Measurements from ENCODE around the gene C19orf85. TPM values are rescaled to one million over a fixed set of nuclear protein-coding genes. Genes with fewer than 3 reads are reported as not detected.
A peak's percentile ranks its signal among the peaks of the same experiment; 100 is the strongest.

The C19orf85 gene
- total RNA-seq, 1 donor from 2014 or later = not detected

DNA sequence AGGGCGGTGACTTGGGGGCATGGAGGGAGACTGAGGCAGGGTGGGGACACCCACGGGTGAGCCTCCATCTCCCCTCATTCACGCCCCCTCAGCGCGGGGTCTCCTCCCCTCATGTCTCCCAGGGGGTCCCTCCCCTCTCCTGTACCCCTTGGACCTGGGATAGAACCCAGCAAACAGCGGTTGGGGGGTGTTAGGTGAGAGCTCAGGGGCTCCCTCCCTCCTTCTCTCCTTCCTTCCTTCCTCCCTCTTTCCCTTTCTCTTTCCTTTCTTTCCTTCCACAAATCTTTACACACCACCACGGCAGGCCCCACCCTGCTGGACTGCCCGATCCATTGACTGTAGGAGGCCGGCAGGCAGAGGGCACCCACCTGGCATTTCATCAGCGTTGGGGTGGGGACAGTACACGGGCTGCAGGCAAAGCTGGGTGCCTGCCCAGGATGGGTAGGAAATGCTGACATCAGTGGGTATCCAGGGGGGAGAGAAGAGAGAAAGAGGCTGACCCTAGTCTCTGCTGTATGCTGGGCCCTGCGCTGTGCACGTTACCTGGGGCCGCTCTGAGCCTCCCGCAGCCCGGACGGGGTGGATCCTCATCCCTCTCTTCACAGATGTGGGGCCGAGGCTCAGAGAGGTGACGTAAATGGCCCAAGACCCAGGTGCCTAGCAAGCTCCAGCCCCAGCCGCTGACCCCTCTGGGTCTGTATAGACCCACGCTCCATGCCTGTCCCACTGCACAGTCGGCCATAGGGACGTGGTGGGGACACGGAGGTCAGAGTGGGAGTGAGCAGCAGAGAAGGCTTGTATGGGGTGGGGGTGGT lies 27.2 kb upstream of the C19orf85 start:
- TF ChIP-seq, protein P1, sequence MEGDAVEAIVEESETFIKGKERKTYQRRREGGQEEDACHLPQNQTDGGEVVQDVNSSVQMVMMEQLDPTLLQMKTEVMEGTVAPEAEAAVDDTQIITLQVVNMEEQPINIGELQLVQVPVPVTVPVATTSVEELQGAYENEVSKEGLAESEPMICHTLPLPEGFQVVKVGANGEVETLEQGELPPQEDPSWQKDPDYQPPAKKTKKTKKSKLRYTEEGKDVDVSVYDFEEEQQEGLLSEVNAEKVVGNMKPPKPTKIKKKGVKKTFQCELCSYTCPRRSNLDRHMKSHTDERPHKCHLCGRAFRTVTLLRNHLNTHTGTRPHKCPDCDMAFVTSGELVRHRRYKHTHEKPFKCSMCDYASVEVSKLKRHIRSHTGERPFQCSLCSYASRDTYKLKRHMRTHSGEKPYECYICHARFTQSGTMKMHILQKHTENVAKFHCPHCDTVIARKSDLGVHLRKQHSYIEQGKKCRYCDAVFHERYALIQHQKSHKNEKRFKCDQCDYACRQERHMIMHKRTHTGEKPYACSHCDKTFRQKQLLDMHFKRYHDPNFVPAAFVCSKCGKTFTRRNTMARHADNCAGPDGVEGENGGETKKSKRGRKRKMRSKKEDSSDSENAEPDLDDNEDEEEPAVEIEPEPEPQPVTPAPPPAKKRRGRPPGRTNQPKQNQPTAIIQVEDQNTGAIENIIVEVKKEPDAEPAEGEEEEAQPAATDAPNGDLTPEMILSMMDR (IDR thresholded peaks at IDR 0.05) = no peak
- Histone ChIP-seq H3K36me3 (no peaks in the 10 kb centered on the region), H3K27ac (peak overlapping the region; percentile 19 to 36), H3K4me3 (no peak overlapping the region), H3K9me3 (no peaks in the 10 kb centered on the region), H3K4me1 (peaks cover 5 to 16% of the 10 kb centered on the region in 2 donors), H3K27me3 (no peaks in the 10 kb centered on the region)
- DNase-seq (ENCODE audit: low spot score in 2 of 2) = no peak
- intact Hi-C loops (cut with DNase I) = no loop called here

DNA sequence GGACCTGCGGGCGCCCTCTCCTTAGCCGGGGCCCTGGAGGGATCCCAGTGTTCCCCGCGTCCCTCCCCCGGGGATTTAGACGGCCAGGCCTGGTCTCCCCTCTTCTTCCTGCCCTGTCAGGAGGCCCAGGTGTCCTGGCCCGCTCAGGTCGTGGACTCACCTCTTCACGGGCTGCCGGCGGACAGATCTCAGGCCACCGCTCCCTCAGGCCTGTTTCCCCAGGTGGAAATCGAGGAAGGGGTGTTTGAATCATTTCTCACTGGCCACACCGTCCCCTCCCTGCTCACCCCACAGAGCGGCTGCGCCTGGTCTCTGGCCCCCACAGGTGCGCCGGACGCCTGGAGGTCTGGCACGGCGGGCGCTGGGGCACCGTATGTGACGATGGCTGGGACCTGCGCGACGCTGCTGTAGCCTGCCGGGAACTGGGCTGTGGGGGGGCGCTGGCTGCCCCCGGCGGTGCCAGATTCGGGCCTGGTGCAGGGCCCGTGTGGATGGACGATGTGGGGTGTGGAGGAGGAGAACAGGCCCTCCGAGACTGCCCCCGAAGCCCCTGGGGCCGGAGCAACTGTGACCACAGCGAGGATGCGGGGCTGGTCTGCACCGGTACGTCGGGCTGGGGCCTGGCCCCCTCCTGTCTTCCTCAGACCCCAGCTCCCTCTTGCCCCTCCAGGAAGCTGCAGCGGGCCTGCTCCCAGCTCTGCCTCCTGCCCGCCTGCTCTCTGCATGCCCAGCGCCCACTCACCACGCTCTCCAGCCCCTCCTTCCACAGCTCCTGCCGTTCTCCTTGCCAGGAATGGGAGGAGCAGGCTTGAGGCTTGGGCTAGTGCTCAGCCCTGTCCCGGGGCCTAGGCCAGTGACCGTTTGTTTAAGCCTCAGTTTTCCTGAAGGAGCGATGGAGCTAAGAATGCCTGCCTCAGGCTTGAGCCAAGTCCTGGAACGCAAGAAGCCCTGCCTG lies 26.2 kb upstream of the C19orf85 start:
- Histone ChIP-seq H3K4me3 (no peak overlapping the region), H3K27ac (peak overlapping the region; percentile 19 to 36), H3K4me1 (peaks cover 12 to 26% of the 10 kb centered on the region in 2 donors), H3K36me3 (no peaks in the 10 kb centered on the region), H3K9me3 (no peaks in the 10 kb centered on the region), H3K27me3 (no peaks in the 10 kb centered on the region)
- TF ChIP-seq, protein P1 (IDR thresholded peaks at IDR 0.05) = no peak
- intact Hi-C loops (cut with DNase I) = no loop called here
- DNase-seq (ENCODE audit: low spot score in 2 of 2) = no peak

DNA sequence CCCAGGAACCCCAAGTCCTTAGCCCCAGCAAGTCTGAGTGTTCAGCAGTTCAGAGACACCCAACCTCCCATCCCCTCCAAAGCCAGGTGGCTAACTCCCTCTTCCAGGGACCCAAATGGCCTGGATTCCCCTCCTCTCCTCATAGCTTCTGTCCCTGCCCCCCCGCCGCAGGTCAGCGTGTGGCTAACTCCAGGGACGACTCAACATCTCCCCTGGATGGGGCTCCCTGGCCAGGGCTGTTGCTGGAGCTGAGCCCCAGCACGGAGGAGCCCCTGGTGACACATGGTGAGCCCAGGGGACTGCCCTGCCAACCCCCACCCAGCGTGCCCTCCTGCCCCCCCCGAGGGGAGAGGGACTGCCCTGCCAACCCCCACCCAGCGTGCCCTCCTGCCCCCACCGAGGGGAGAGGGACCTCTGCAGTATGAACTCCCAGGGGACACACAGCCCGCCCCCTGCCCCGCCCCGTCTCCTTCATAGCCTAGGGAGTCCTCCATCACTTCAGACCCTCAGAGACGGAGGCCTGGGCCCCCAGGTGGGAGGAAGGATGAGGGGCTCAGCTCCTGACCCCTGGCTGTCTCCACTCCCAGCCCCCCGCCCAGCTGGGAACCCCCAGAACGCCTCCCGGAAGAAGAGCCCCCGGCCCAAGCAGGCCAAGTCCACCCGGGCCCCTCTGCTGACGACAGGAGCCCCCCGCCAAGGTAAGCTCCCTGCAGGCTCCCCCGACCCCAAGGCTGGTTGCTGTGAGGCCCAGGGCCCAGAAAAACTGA lies 25.3 kb upstream of the C19orf85 start:
- H3K27ac ChIP-seq = no peak overlapping the region
- TF ChIP-seq, protein P1 (IDR thresholded peaks at IDR 0.05) = no peak
- H3K9me3 ChIP-seq = no peaks in the 10 kb centered on the region
- H3K4me1 ChIP-seq = peaks cover 17 to 32% of the 10 kb centered on the region in 2 donors
- H3K4me3 ChIP-seq = no peak overlapping the region
- no peaks in the 10 kb centered on the region for H3K27me3 ChIP-seq
- no peak for DNase-seq (ENCODE audit: low spot score in 2 of 2)
- no peaks in the 10 kb centered on the region for H3K36me3 ChIP-seq
- intact Hi-C loops (cut with DNase I) = no loop called here

DNA sequence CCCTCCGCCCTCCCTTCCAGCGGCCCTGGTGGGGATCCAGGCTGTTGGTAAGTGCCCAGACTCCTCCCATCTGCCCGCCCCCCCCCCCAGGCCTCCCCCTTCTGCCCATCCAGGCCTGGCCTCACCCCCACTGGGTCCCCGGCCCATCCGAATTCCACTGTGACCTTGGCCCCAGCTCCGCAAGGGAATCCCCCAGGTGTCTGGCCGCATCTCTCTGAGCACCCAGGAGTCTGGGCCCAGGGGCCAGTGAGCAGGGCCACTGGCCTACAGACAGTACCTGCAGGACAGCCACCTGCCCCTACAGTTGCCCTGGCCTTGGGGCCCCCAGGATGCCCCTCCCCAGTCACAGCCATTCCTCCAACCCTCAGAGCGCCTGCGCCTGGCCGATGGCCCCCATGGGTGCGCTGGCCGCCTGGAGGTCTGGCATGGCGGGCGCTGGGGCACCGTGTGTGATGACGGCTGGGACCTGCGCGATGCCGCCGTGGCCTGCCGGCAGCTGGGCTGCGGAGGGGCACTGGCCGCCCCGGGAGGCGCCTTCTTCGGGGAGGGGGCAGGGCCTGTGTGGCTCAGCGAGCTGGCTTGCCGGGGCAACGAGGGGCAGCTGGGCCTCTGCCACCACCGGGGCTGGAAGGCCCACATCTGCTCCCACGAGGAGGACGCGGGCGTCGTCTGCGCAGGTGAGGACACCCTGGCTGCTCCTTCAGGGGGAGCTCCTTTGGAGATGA lies 24.6 kb upstream of the C19orf85 start:
- Histone ChIP-seq H3K4me3 (no peak overlapping the region), H3K27me3 (no peaks in the 10 kb centered on the region), H3K9me3 (no peaks in the 10 kb centered on the region), H3K4me1 (peaks cover 21 to 38% of the 10 kb centered on the region in 2 donors), H3K36me3 (no peaks in the 10 kb centered on the region), H3K27ac (peak overlapping the region in 1 of 2 donors; percentile 90)
- intact Hi-C loops (cut with DNase I) = no loop called here
- no peak for DNase-seq (ENCODE audit: low spot score in 2 of 2)
- TF ChIP-seq, protein P1 (IDR thresholded peaks at IDR 0.05) = no peak

Measured in ascending aorta (tissue), 2 donors.